Measurements from ENCODE around the gene POU3F2.

The POU3F2 gene

GRCh38 chr6:98831057-98831958 is 3.1 kb upstream of the POU3F2 start:
- no peak for DNase-seq

GRCh38 chr6:98831959-98832283 is 2.5 kb upstream of the POU3F2 start:
- DNase-seq, result no peak

GRCh38 chr6:98832284-98833056 is 1.9 kb upstream of the POU3F2 start:
- DNase-seq, result no peak

- no peak for DNase-seq
These were observed 1.4 kb upstream of the POU3F2 start for GRCh38 chr6:98833057-98833306.

GRCh38 chr6:98833307-98834059 is 891 bp upstream of the POU3F2 start:
- DNase-seq, result no peak

GRCh38 chr6:98835149-98836024 is 1.0 kb downstream of the POU3F2 start:
- DNase-seq, result no peak

GRCh38 chr6:98836025-98836961 is 1.9 kb downstream of the POU3F2 start:
- DNase-seq, result no peak

- DNase-seq, result no peak
These were observed 2.9 kb downstream of the POU3F2 start for GRCh38 chr6:98836962-98837944.

- DNase-seq, result no peak
These were observed 3.7 kb downstream of the POU3F2 start for GRCh38 chr6:98838032-98838431.

- DNase-seq, result no peak
These were observed 4.6 kb downstream of the POU3F2 start for GRCh38 chr6:98838975-98839374.

- no peak for DNase-seq
These were observed 5.5 kb downstream of the POU3F2 start for GRCh38 chr6:98839781-98840361.

GRCh38 chr6:98840385-98840784 is 6.0 kb downstream of the POU3F2 start:
- no peak for DNase-seq

- no peak for DNase-seq
These were observed 6.7 kb downstream of the POU3F2 start for GRCh38 chr6:98840996-98841513.

GRCh38 chr6:98841621-98842341 is 7.4 kb downstream of the POU3F2 start:
- DNase-seq, result no peak

GRCh38 chr6:98842342-98843180 is 8.2 kb downstream of the POU3F2 start:
- DNase-seq, result no peak

- DNase-seq, result no peak
These were observed 9.2 kb downstream of the POU3F2 start for GRCh38 chr6:98843271-98844243.

All from CD4-positive, alpha-beta T cell treated with Interleukin-12 subunit alpha and Interleukin-12 subunit beta, for 1 hour (primary cell).